ENCODE results near the gene SMARCA4.
"Not testable (repeated sequence)": the region's sequence is repeated elsewhere in the genome, so short reads cannot be mapped to it uniquely, and the experiment has no call there.

The SMARCA4 gene

GRCh38 chr19:10935371-10936059 lies 25.3 kb upstream of the SMARCA4 start:
- no CpG with 5 or more reads among the region's 9 CpGs for WGBS (ENCODE audit: insufficient coverage, insufficient read length)
- Histone ChIP-seq H3K4me3 (ENCODE audit: low read length) (no peak overlapping the region), H3K27me3 (ENCODE audit: control insufficient read depth, insufficient read depth, low read length) (no peaks in the 10 kb centered on the region), H3K4me1 (ENCODE audit: control insufficient read depth, insufficient read depth, low read length) (no peaks in the 10 kb centered on the region), H3K27ac (ENCODE audit: low read length) (no peak overlapping the region), H3K9me3 (ENCODE audit: control insufficient read depth, insufficient read depth, low read length) (no peaks in the 10 kb centered on the region), H3K36me3 (ENCODE audit: control insufficient read depth, insufficient read depth, low read length) (no peaks in the 10 kb centered on the region)
- no peak for DNase-seq (ENCODE audit: low read depth, low spot score)

GRCh38 chr19:10936661-10937084 lies 24.2 kb upstream of the SMARCA4 start:
- H3K9me3 ChIP-seq (ENCODE audit: control insufficient read depth, insufficient read depth, low read length), result no peaks in the 10 kb centered on the region
- no peaks in the 10 kb centered on the region for H3K36me3 ChIP-seq (ENCODE audit: control insufficient read depth, insufficient read depth, low read length)
- H3K27me3 ChIP-seq (ENCODE audit: control insufficient read depth, insufficient read depth, low read length), result no peaks in the 10 kb centered on the region
- H3K27ac ChIP-seq (ENCODE audit: low read length), result no peak overlapping the region
- DNase-seq (ENCODE audit: low read depth, low spot score), result peak; percentile 83
- H3K4me3 ChIP-seq (ENCODE audit: low read length), result no peak overlapping the region
- H3K4me1 ChIP-seq (ENCODE audit: control insufficient read depth, insufficient read depth, low read length), result no peaks in the 10 kb centered on the region
- no CpG with 5 or more reads among the region's 11 CpGs for WGBS (ENCODE audit: insufficient coverage, insufficient read length)

- H3K36me3 ChIP-seq (ENCODE audit: control insufficient read depth, insufficient read depth, low read length); H3K9me3 ChIP-seq (ENCODE audit: control insufficient read depth, insufficient read depth, low read length); H3K4me1 ChIP-seq (ENCODE audit: control insufficient read depth, insufficient read depth, low read length); H3K27ac ChIP-seq (ENCODE audit: low read length); H3K27me3 ChIP-seq (ENCODE audit: control insufficient read depth, insufficient read depth, low read length); H3K4me3 ChIP-seq (ENCODE audit: low read length); DNase-seq (ENCODE audit: low read depth, low spot score): not testable (repeated sequence)
- no CpG with 5 or more reads among the region's 14 CpGs for WGBS (ENCODE audit: insufficient coverage, insufficient read length)
These were observed 19.2 kb upstream of the SMARCA4 start for GRCh38 chr19:10941649-10942048.

- not testable (repeated sequence) for H3K27me3 ChIP-seq (ENCODE audit: control insufficient read depth, insufficient read depth, low read length); H3K4me3 ChIP-seq (ENCODE audit: low read length); H3K9me3 ChIP-seq (ENCODE audit: control insufficient read depth, insufficient read depth, low read length); H3K27ac ChIP-seq (ENCODE audit: low read length); H3K36me3 ChIP-seq (ENCODE audit: control insufficient read depth, insufficient read depth, low read length); DNase-seq (ENCODE audit: low read depth, low spot score); H3K4me1 ChIP-seq (ENCODE audit: control insufficient read depth, insufficient read depth, low read length)
- WGBS (ENCODE audit: insufficient coverage, insufficient read length), result no CpG with 5 or more reads among the region's 4 CpGs
These were observed 17.4 kb upstream of the SMARCA4 start for GRCh38 chr19:10943412-10943811.

GRCh38 chr19:10945264-10945663 lies 15.6 kb upstream of the SMARCA4 start:
- WGBS (ENCODE audit: insufficient coverage, insufficient read length), result no CpG with 5 or more reads among the region's 4 CpGs

GRCh38 chr19:10946958-10947657 lies 13.7 kb upstream of the SMARCA4 start:
- no peak for DNase-seq (ENCODE audit: low read depth, low spot score)
- Histone ChIP-seq H3K4me3 (ENCODE audit: low read length) (no peak overlapping the region), H3K36me3 (ENCODE audit: control insufficient read depth, insufficient read depth, low read length) (no peaks in the 10 kb centered on the region), H3K4me1 (ENCODE audit: control insufficient read depth, insufficient read depth, low read length) (no peaks in the 10 kb centered on the region), H3K9me3 (ENCODE audit: control insufficient read depth, insufficient read depth, low read length) (no peaks in the 10 kb centered on the region), H3K27ac (ENCODE audit: low read length) (no peak overlapping the region), H3K27me3 (ENCODE audit: control insufficient read depth, insufficient read depth, low read length) (no peaks in the 10 kb centered on the region)
- WGBS (ENCODE audit: insufficient coverage, insufficient read length), result no CpG with 5 or more reads among the region's 6 CpGs

More at GRCh38 chr19:10945264-10945663, 15.6 kb upstream of the SMARCA4 start:
- H3K36me3 ChIP-seq (ENCODE audit: control insufficient read depth, insufficient read depth, low read length), result no peaks in the 10 kb centered on the region
- H3K27me3 ChIP-seq (ENCODE audit: control insufficient read depth, insufficient read depth, low read length), result no peaks in the 10 kb centered on the region
- H3K9me3 ChIP-seq (ENCODE audit: control insufficient read depth, insufficient read depth, low read length), result no peaks in the 10 kb centered on the region
- DNase-seq (ENCODE audit: low read depth, low spot score), result no peak
- no peak overlapping the region for H3K27ac ChIP-seq (ENCODE audit: low read length)
- no peak overlapping the region for H3K4me3 ChIP-seq (ENCODE audit: low read length)
- no peaks in the 10 kb centered on the region for H3K4me1 ChIP-seq (ENCODE audit: control insufficient read depth, insufficient read depth, low read length)

GRCh38 chr19:10952809-10953208 lies 8.0 kb upstream of the SMARCA4 start:
- no peak overlapping the region for H3K4me3 ChIP-seq (ENCODE audit: low read length)
- no CpG with 5 or more reads among the region's 6 CpGs for WGBS (ENCODE audit: insufficient coverage, insufficient read length)
- H3K27me3 ChIP-seq (ENCODE audit: control insufficient read depth, insufficient read depth, low read length), result no peaks in the 10 kb centered on the region
- DNase-seq (ENCODE audit: low read depth, low spot score), result no peak
- H3K9me3 ChIP-seq (ENCODE audit: control insufficient read depth, insufficient read depth, low read length), result no peaks in the 10 kb centered on the region
- H3K27ac ChIP-seq (ENCODE audit: low read length), result no peak overlapping the region
- H3K36me3 ChIP-seq (ENCODE audit: control insufficient read depth, insufficient read depth, low read length), result no peaks in the 10 kb centered on the region
- H3K4me1 ChIP-seq (ENCODE audit: control insufficient read depth, insufficient read depth, low read length), result no peaks in the 10 kb centered on the region

GRCh38 chr19:10959277-10959968 lies 1.4 kb upstream of the SMARCA4 start:
- not testable (repeated sequence) for H3K4me1 ChIP-seq (ENCODE audit: control insufficient read depth, insufficient read depth, low read length); H3K27me3 ChIP-seq (ENCODE audit: control insufficient read depth, insufficient read depth, low read length); H3K36me3 ChIP-seq (ENCODE audit: control insufficient read depth, insufficient read depth, low read length); H3K4me3 ChIP-seq (ENCODE audit: low read length); H3K27ac ChIP-seq (ENCODE audit: low read length); DNase-seq (ENCODE audit: low read depth, low spot score); H3K9me3 ChIP-seq (ENCODE audit: control insufficient read depth, insufficient read depth, low read length)
- WGBS (ENCODE audit: insufficient coverage, insufficient read length), result no CpG with 5 or more reads among the region's 19 CpGs

- WGBS (ENCODE audit: insufficient coverage, insufficient read length), result no CpG with 5 or more reads among the region's 92 CpGs
- Histone ChIP-seq H3K36me3 (ENCODE audit: control insufficient read depth, insufficient read depth, low read length) (no peaks in the 10 kb centered on the region), H3K9me3 (ENCODE audit: control insufficient read depth, insufficient read depth, low read length) (no peaks in the 10 kb centered on the region), H3K4me1 (ENCODE audit: control insufficient read depth, insufficient read depth, low read length) (peaks cover 4% of the 10 kb centered on the region; the same call in 1 of the 2 replicates), H3K27me3 (ENCODE audit: control insufficient read depth, insufficient read depth, low read length) (no peaks in the 10 kb centered on the region), H3K4me3 (ENCODE audit: low read length) (peak overlapping the region; percentile 73), H3K27ac (ENCODE audit: low read length) (no peak overlapping the region)
- no peak for DNase-seq (ENCODE audit: low read depth, low spot score)
These were observed 437 bp downstream of the SMARCA4 start for GRCh38 chr19:10961073-10961860.

GRCh38 chr19:10962863-10963262 lies 2.0 kb downstream of the SMARCA4 start:
- H3K4me3 ChIP-seq (ENCODE audit: low read length), result no peak overlapping the region
- no CpG with 5 or more reads among the region's 10 CpGs for WGBS (ENCODE audit: insufficient coverage, insufficient read length)

More at GRCh38 chr19:10962863-10963262, 2.0 kb downstream of the SMARCA4 start:
- Histone ChIP-seq H3K36me3 (ENCODE audit: control insufficient read depth, insufficient read depth, low read length) (no peaks in the 10 kb centered on the region), H3K4me1 (ENCODE audit: control insufficient read depth, insufficient read depth, low read length) (peaks cover 4% of the 10 kb centered on the region; the same call in 1 of the 2 replicates), H3K9me3 (ENCODE audit: control insufficient read depth, insufficient read depth, low read length) (no peaks in the 10 kb centered on the region), H3K27ac (ENCODE audit: low read length) (no peak overlapping the region), H3K27me3 (ENCODE audit: control insufficient read depth, insufficient read depth, low read length) (no peaks in the 10 kb centered on the region)
- no peak for DNase-seq (ENCODE audit: low read depth, low spot score)
